B cell (primary cell): ENCODE results near the gene DNAI1. TPM values are rescaled to one million over a fixed set of nuclear protein-coding genes. Genes with fewer than 3 reads are reported as not detected.

ENCODE experiments used
- ATAC-seq: fragments of 200-7000 bp; cut with Tn5 transposase; one replicate; pipeline ENCODE4 v1.10.0; 2021; ENCODE audit warnings: low read depth, mild to moderate bottlenecking, moderate number of reproducible peaks, moderate library complexity
- CTCF ChIA-PET: fragments of 350-600 bp; sonication (Branson Sonifier 250); formaldehyde crosslinking; loops from one replicate; lab custom pipeline; 2021; ENCODE audit warnings: antibody characterized with exemption, inconsistent platforms; lab: Charles Lee
- POLR2A ChIA-PET: fragments of 350-600 bp; sonication (Branson Sonifier 250); formaldehyde crosslinking; loops from one replicate; lab custom pipeline; 2021; ENCODE audit warnings: antibody characterized with exemption; lab: Charles Lee
- DNase-seq: peaks from one replicate; pipeline ENCODE4 v3.0.0; 2013
- H2AFZ ChIP-seq: 2 replicates; pipeline ENCODE4 v1.6.1; 2012; ENCODE audit warnings: mild to moderate bottlenecking, low read depth, low read length; ENCODE audit not compliant: insufficient read depth, poor library complexity, severe bottlenecking
- H3K27ac ChIP-seq, 2 donors: 1 replicate in 1 of 2; 2 replicates in 1 of 2; pipeline ENCODE4 v1.5.1; 2012 to 2013; ENCODE audit warnings: low read length in 2 of 2, mild to moderate bottlenecking in 2 of 2, moderate library complexity in 1 of 2
- H3K27me3 ChIP-seq, 4 experiments: fragments of 200-600 bp in 1 of 4; sonication (generic) in 1 of 4; replicated peaks in 1 of 4; 1 replicate in 2 of 4; 2 replicates in 2 of 4; pipeline versions ENCODE4 v1.6.1 to v1.7.0; 2013 to 2016; ENCODE audit warnings: low read length in 3 of 4, mild to moderate bottlenecking in 2 of 4, mixed read lengths in 1 of 4, moderate library complexity in 1 of 4; ENCODE audit not compliant: insufficient read depth in 4 of 4, control insufficient read depth in 3 of 4; ENCODE audit errors: control extremely low read depth in 1 of 4
- H3K36me3 ChIP-seq, 2 experiments: replicated peaks in 1 of 2; 1 replicate in 1 of 2; 2 replicates in 1 of 2; pipeline versions ENCODE4 v1.6.1 to v1.7.1; 2013; ENCODE audit warnings: low read length in 1 of 2; ENCODE audit not compliant: insufficient read depth in 2 of 2, control insufficient read depth in 1 of 2; ENCODE audit errors: control extremely low read depth in 1 of 2, extremely low read depth in 1 of 2
- H3K4me1 ChIP-seq, 2 donors: fragments of 200-600 bp in 1 of 2; sonication (generic) in 1 of 2; 1 replicate in 1 of 2; 2 replicates in 1 of 2; pipeline versions ENCODE4 v1.5.1 to v1.6.1; 2013 to 2017; ENCODE audit warnings: low read length in 2 of 2; ENCODE audit not compliant: control insufficient read depth in 2 of 2, insufficient read depth in 2 of 2
- H3K4me2 ChIP-seq: replicated peaks from 2 replicates; pipeline ENCODE3; 2012; ENCODE audit warnings: mild to moderate bottlenecking, low read depth, low read length; ENCODE audit not compliant: poor library complexity, severe bottlenecking
- H3K4me3 ChIP-seq, 5 experiments: fragments of 200-600 bp in 1 of 5; sonication (generic) in 1 of 5; 1 replicate in 3 of 5; 2 replicates in 2 of 5; pipeline versions ENCODE4 v1.5.1 to v1.7.0; 2011 to 2016; ENCODE audit warnings: low read length in 4 of 5, mild to moderate bottlenecking in 4 of 5, low read depth in 2 of 5, control low read depth in 1 of 5, moderate library complexity in 1 of 5; ENCODE audit not compliant: insufficient read depth in 1 of 5; ENCODE audit errors: control extremely low read depth in 1 of 5, extremely low read depth in 1 of 5
- H3K79me2 ChIP-seq: fragments of 200-600 bp; sonication (generic); one replicate; pipeline ENCODE4 v1.6.0; 2016; ENCODE audit warnings: low read length; ENCODE audit not compliant: control insufficient read depth, insufficient read depth
- H3K9ac ChIP-seq: fragments of 200-600 bp; sonication (generic); 2 replicates; pipeline ENCODE4 v1.6.1; 2017; ENCODE audit warnings: mild to moderate bottlenecking, low read length, moderate library complexity
- H3K9me3 ChIP-seq, 3 donors: one replicate each; pipeline versions ENCODE4 v1.6.1 to v1.7.1; 2013; ENCODE audit warnings: low read length in 2 of 3; ENCODE audit not compliant: control insufficient read depth in 2 of 3, insufficient read depth in 1 of 3; ENCODE audit errors: control extremely low read depth in 1 of 3
- H4K20me1 ChIP-seq: 2 replicates; pipeline ENCODE4 v1.6.0; 2012; ENCODE audit warnings: mild to moderate bottlenecking, low read length; ENCODE audit not compliant: insufficient read depth, control insufficient read depth, poor library complexity, severe bottlenecking
- H3K27ac Mint-ChIP-seq: one replicate; pipeline ENCODE4 v1.8.0; 2021; ENCODE audit warnings: mixed read lengths
- H3K27me3 Mint-ChIP-seq: one replicate; pipeline ENCODE4 v1.8.0; 2021; ENCODE audit warnings: mixed read lengths
- H3K4me1 Mint-ChIP-seq: one replicate; pipeline ENCODE4 v1.8.0; 2021; ENCODE audit warnings: mixed read lengths
- H3K4me3 Mint-ChIP-seq: one replicate; pipeline ENCODE4 v1.8.0; 2021; ENCODE audit warnings: mixed read lengths
- H3K9me3 Mint-ChIP-seq: one replicate; pipeline ENCODE4 v1.8.0; 2022; ENCODE audit warnings: mixed read lengths; ENCODE audit not compliant: insufficient read depth
- EZH2 ChIP-seq: IDR thresholded peaks from 2 replicates; pipeline ENCODE4 v1.6.1; 2012; ENCODE audit warnings: borderline replicate concordance, low read depth, mild to moderate bottlenecking, moderate library complexity, low read length; ENCODE audit not compliant: insufficient read depth, poor library complexity, severe bottlenecking
- WGBS: methylation state at CpG from one replicate; pipeline ENCODE4 v1.1.5; 2013; ENCODE audit warnings: missing lambda C conversion rate; ENCODE audit not compliant: insufficient coverage; 5-methylcytosine and 5-hydroxymethylcytosine counted together
- intact Hi-C: fragments of 100-400 bp; cut with micrococcal nuclease; formaldehyde crosslinking; loops from one replicate; pipeline ENCODE4 v1.10.0; 2022
- polyA minus RNA-seq: library from RNA; depleted of rRNA, polyadenylated mRNA; stranded (reverse); fragments of >200 nt; gene quantifications from 2 replicates; pipeline ENCODE4 v1.2.3, GENCODE V29; 2012
- polyA plus RNA-seq: library from polyadenylated mRNA; depleted of rRNA; stranded (reverse); fragments of >200 nt; gene quantifications from 2 replicates; pipeline ENCODE4 v1.2.3, GENCODE V29; 2012
- total RNA-seq, 2 donors: library from RNA; stranded (reverse); fragments of 120-200 nt in 1 of 2; gene quantifications; 1 replicate in 1 of 2; 2 replicates in 1 of 2; pipeline versions ENCODE4 v1.2.3 to v1.2.4, GENCODE V29; 2013 to 2022
- TF ChIP-seq, protein P1 (sequence below): fragments of 200-600 bp; IDR thresholded peaks from one replicate; pipeline ENCODE4 v1.8.0; 2022; ENCODE audit warnings: antibody characterized with exemption, mild to moderate bottlenecking

DNAI1 gene
- not detected in 2 replicates for total RNA-seq
- total RNA-seq (2013), result not detected
- not detected in 2 replicates for polyA plus RNA-seq
- not detected in 2 replicates for polyA minus RNA-seq

DNA sequence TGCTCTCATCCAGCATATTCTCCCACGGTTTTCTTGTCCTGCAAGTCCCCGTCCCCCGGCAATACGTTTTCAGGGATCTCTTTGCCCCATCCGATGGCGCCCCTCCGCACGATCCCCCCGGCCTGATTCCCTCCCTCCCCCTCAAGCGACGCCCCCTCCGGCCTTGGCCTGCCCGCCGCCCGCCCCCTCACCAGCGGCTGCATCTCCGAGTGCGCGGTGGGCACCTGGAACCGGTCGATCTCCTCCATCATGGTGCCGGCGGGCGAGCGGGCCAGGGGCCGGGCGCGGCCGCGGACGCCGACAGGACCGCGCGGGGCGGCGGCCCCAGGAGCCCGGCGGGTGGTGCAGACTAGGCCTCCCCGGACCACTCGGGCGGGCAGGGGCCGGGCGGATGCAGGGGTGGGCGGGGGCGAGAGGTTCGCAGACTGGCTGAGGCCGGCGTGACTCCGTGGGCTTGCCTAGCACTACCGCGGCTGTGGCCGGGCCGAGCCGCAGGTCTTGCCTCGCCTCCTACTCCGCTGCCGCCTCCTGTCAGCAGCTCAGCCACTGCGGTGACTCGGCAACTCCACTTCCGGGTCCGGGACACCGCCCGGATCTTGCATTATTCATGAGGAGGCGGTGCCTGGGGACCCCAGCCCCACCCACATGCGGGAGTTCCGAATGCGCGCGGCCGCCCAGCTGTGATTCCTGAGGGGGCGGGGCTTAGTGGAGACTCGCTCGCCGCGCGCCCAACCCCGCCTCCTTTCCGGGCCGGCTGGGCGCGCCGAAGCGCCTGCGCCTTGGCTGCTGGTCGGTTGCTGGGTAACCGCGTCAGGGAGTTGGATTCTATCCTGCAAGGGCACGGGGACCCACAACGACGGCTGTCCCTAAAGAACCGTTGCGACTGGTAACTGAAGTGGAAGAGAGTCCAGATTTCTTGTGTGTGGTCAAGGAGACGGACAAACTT is at the start of gene DNAI1, which contains the start of gene FAM219A:
Gene DNAI1 (plus strand): TSS at position 793 of the 946 bp plus-strand sequence. CDS start 201 bp downstream, outside the sequence.
Gene FAM219A (minus strand): TSS at position 558 of the 946 bp plus-strand sequence. CDS start 307 bp downstream, at position 251.
- ChIA-PET CTCF (interaction anchor here (0.7 to 1.5 kb wide), 3 partner anchors 43 to 175 kb away, joined by 3 to 7 read pairs (median 4); no protein-coding TSS in a partner anchor), POLR2A (interaction anchor here (0.6 kb wide), 1 partner anchor 78 kb away, joined by 6 read pairs; no protein-coding TSS in a partner anchor)
- H3K4me3 ChIP-seq, result peak within 1 kb of the TSS; percentile 32 to 76 (median 58)
- WGBS, result under 1% methylated on average over 89 of the region's 94 CpGs
- peaks cover 38% of the 10 kb centered on the region for H3K79me2 ChIP-seq
- DNase-seq, result peak; percentile 99
- Mint-ChIP-seq H3K4me3 (peak within 1 kb of the TSS; percentile 96), H3K27me3 (peaks cover 14% of the 10 kb centered on the region), H3K27ac (peak within 1 kb of the TSS; percentile 86), H3K9me3 (no peaks in the 10 kb centered on the region), H3K4me1 (peaks cover 35% of the 10 kb centered on the region)
- peak within 1 kb of the TSS; percentile 65 for H3K9ac ChIP-seq
- H2AFZ ChIP-seq, result peak within 1 kb of the TSS; percentile 78
- TF ChIP-seq, protein P1, sequence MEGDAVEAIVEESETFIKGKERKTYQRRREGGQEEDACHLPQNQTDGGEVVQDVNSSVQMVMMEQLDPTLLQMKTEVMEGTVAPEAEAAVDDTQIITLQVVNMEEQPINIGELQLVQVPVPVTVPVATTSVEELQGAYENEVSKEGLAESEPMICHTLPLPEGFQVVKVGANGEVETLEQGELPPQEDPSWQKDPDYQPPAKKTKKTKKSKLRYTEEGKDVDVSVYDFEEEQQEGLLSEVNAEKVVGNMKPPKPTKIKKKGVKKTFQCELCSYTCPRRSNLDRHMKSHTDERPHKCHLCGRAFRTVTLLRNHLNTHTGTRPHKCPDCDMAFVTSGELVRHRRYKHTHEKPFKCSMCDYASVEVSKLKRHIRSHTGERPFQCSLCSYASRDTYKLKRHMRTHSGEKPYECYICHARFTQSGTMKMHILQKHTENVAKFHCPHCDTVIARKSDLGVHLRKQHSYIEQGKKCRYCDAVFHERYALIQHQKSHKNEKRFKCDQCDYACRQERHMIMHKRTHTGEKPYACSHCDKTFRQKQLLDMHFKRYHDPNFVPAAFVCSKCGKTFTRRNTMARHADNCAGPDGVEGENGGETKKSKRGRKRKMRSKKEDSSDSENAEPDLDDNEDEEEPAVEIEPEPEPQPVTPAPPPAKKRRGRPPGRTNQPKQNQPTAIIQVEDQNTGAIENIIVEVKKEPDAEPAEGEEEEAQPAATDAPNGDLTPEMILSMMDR, result no peak
- no peak for TF ChIP-seq EZH2
- H3K36me3 ChIP-seq, result no peaks in the 10 kb centered on the region
- intact Hi-C loops, result loop anchor here (1.0 to 10.0 kb wide), 10 partner anchors 44 to 1269 kb away; partner anchors contain the start of genes KIF24, MYORG, NUDT2 and RPP25L
- peaks cover 0 to 9% (median 4%) of the 10 kb centered on the region in 4 experiments for H3K27me3 ChIP-seq
- H3K9me3 ChIP-seq, result peaks cover 0 to 4% (median 0%) of the 10 kb centered on the region in 3 donors
- ATAC-seq, result peak; percentile 96
- H3K4me1 ChIP-seq, result peaks cover 14 to 24% of the 10 kb centered on the region in 2 donors
- no peak within 1 kb of the TSS for H3K27ac ChIP-seq
- H3K4me2 ChIP-seq, result peak within 1 kb of the TSS; percentile 94
- H4K20me1 ChIP-seq, result peaks cover 38% of the 10 kb centered on the region
